BLaER1 (cell line): ENCODE data around the gene LTB.
A peak's percentile ranks its signal among the peaks of the same experiment; 100 is the strongest.

Experiments used
- H3K27ac ChIP-seq: shearing (Covaris generic); formaldehyde crosslinking; 2 replicates; pipeline ENCODE4 v1.8.1; 2022
- H3K27me3 ChIP-seq: shearing (Covaris generic); formaldehyde crosslinking; 2 replicates; pipeline ENCODE4 v1.8.1; 2022
- H3K36me3 ChIP-seq: shearing (Covaris generic); formaldehyde crosslinking; 2 replicates; pipeline ENCODE4 v1.8.1; 2022
- H3K4me1 ChIP-seq: shearing (Covaris generic); formaldehyde crosslinking; 2 replicates; pipeline ENCODE4 v1.8.1; 2022
- H3K4me2 ChIP-seq: shearing (Covaris generic); formaldehyde crosslinking; 2 replicates; pipeline ENCODE4 v1.8.1; 2022
- H3K4me3 ChIP-seq: shearing (Covaris generic); formaldehyde crosslinking; 2 replicates; pipeline ENCODE4 v1.8.1; 2022
- H3K9ac ChIP-seq: shearing (Covaris generic); formaldehyde crosslinking; 2 replicates; pipeline ENCODE4 v1.8.1; 2022
- H3K9me3 ChIP-seq: shearing (Covaris generic); formaldehyde crosslinking; 2 replicates; pipeline ENCODE4 v1.8.1; 2022
- H4K20me1 ChIP-seq: shearing (Covaris generic); formaldehyde crosslinking; 2 replicates; pipeline ENCODE4 v1.8.1; 2022
- Cebpa-rat ChIP-seq: shearing (Covaris generic); IDR thresholded peaks from 2 replicates; pipeline ENCODE4 v1.8.1; 2022

LTB gene

DNA sequence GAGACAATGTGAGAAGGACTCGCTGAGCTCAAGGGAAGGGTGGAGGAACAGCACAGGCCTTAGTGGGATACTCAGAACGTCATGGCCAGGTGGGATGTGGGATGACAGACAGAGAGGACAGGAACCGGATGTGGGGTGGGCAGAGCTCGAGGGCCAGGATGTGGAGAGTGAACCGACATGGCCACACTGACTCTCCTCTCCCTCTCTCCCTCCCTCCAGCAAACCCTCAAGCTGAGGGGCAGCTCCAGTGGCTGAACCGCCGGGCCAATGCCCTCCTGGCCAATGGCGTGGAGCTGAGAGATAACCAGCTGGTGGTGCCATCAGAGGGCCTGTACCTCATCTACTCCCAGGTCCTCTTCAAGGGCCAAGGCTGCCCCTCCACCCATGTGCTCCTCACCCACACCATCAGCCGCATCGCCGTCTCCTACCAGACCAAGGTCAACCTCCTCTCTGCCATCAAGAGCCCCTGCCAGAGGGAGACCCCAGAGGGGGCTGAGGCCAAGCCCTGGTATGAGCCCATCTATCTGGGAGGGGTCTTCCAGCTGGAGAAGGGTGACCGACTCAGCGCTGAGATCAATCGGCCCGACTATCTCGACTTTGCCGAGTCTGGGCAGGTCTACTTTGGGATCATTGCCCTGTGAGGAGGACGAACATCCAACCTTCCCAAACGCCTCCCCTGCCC is 5.2 kb downstream of the LTB start:
- Histone ChIP-seq H3K9ac (peak overlapping the region; percentile 87; the same call in 1 of the 2 replicates), H3K27me3 (no peaks in the 10 kb centered on the region), H3K9me3 (no peaks in the 10 kb centered on the region), H3K4me3 (peak overlapping the region; percentile 74), H3K27ac (peak overlapping the region; percentile 62), H3K4me2 (peak overlapping the region; percentile 98), H3K36me3 (peaks cover 25% of the 10 kb centered on the region), H4K20me1 (0 out of 2 replicates have a peak, but pooled peaks cover 7% of the 10 kb centered on the region), H3K4me1 (peaks cover 94% of the 10 kb centered on the region)
- no peak for TF ChIP-seq Cebpa-rat

GRCh38 chr6:31575952-31576685 is 6.1 kb downstream of the LTB start:
- Histone ChIP-seq H3K9ac (peak overlapping the region; percentile 87), H3K27me3 (no peaks in the 10 kb centered on the region), H3K27ac (peak overlapping the region; percentile 94), H4K20me1 (0 out of 2 replicates have a peak, but pooled peaks cover 7% of the 10 kb centered on the region), H3K9me3 (no peaks in the 10 kb centered on the region), H3K4me2 (peak overlapping the region; percentile 98), H3K4me1 (peaks cover 96% of the 10 kb centered on the region), H3K36me3 (peaks cover 25% of the 10 kb centered on the region), H3K4me3 (peak overlapping the region; percentile 74)
- no peak for TF ChIP-seq Cebpa-rat

GRCh38 chr6:31575335-31575901 is 6.8 kb downstream of the LTB start, which contains the start of gene TNF:
TSS of gene TNF (plus strand) at chr6:31575565. CDS start at chr6:31575742, 177 bp downstream.
- Histone ChIP-seq H3K9ac (peak within 1 kb of the TSS; percentile 87), H3K36me3 (peaks cover 25% of the 10 kb centered on the region), H3K4me1 (peaks cover 99% of the 10 kb centered on the region), H3K4me2 (peak within 1 kb of the TSS; percentile 98), H3K9me3 (no peaks in the 10 kb centered on the region), H3K27me3 (no peaks in the 10 kb centered on the region), H3K27ac (peak within 1 kb of the TSS; percentile 94), H4K20me1 (0 out of 2 replicates have a peak, but pooled peaks cover 7% of the 10 kb centered on the region), H3K4me3 (peak within 1 kb of the TSS; percentile 74)
- TF ChIP-seq Cebpa-rat = no peak

DNA sequence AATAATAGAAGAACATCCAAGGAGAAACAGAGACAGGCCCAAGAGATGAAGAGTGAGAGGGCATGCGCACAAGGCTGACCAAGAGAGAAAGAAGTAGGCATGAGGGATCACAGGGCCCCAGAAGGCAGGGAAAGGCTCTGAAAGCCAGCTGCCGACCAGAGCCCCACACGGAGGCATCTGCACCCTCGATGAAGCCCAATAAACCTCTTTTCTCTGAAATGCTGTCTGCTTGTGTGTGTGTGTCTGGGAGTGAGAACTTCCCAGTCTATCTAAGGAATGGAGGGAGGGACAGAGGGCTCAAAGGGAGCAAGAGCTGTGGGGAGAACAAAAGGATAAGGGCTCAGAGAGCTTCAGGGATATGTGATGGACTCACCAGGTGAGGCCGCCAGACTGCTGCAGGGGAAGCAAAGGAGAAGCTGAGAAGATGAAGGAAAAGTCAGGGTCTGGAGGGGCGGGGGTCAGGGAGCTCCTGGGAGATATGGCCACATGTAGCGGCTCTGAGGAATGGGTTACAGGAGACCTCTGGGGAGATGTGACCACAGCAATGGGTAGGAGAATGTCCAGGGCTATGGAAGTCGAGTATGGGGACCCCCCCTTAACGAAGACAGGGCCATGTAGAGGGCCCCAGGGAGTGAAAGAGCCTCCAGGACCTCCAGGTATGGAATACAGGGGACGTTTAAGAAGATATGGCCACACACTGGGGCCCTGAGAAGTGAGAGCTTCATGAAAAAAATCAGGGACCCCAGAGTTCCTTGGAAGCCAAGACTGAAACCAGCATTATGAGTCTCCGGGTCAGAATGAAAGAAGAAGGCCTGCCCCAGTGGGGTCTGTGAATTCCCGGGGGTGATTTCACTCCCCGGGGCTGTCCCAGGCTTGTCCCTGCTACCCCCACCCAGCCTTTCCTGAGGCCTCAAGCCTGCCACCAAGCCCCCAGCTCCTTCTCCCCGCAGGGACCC is 7.8 kb downstream of the LTB start:
- peaks cover 25% of the 10 kb centered on the region for H3K36me3 ChIP-seq
- H3K27me3 ChIP-seq = no peaks in the 10 kb centered on the region
- H3K4me2 ChIP-seq = peak overlapping the region; percentile 98
- H4K20me1 ChIP-seq = 0 out of 2 replicates have a peak, but pooled peaks cover 7% of the 10 kb centered on the region
- no peaks in the 10 kb centered on the region for H3K9me3 ChIP-seq
- TF ChIP-seq Cebpa-rat = no peak
- H3K27ac ChIP-seq = peak overlapping the region; percentile 94
- H3K4me1 ChIP-seq = peaks cover 99% of the 10 kb centered on the region
- H3K9ac ChIP-seq = peak overlapping the region; percentile 87
- peak overlapping the region; percentile 74 for H3K4me3 ChIP-seq

GRCh38 chr6:31573239-31574105 is 8.8 kb downstream of the LTB start:
- Histone ChIP-seq H4K20me1 (0 out of 2 replicates have a peak, but pooled peaks cover 7% of the 10 kb centered on the region), H3K36me3 (peaks cover 19% of the 10 kb centered on the region), H3K4me2 (peak overlapping the region; percentile 98), H3K4me1 (peaks cover 99% of the 10 kb centered on the region), H3K9ac (0 out of 2 replicates have a peak overlapping the region, but pooled peaks have one; percentile 87), H3K4me3 (no peak overlapping the region), H3K27ac (peak overlapping the region; percentile 94), H3K27me3 (no peaks in the 10 kb centered on the region), H3K9me3 (no peaks in the 10 kb centered on the region)
- TF ChIP-seq Cebpa-rat = no peak

DNA sequence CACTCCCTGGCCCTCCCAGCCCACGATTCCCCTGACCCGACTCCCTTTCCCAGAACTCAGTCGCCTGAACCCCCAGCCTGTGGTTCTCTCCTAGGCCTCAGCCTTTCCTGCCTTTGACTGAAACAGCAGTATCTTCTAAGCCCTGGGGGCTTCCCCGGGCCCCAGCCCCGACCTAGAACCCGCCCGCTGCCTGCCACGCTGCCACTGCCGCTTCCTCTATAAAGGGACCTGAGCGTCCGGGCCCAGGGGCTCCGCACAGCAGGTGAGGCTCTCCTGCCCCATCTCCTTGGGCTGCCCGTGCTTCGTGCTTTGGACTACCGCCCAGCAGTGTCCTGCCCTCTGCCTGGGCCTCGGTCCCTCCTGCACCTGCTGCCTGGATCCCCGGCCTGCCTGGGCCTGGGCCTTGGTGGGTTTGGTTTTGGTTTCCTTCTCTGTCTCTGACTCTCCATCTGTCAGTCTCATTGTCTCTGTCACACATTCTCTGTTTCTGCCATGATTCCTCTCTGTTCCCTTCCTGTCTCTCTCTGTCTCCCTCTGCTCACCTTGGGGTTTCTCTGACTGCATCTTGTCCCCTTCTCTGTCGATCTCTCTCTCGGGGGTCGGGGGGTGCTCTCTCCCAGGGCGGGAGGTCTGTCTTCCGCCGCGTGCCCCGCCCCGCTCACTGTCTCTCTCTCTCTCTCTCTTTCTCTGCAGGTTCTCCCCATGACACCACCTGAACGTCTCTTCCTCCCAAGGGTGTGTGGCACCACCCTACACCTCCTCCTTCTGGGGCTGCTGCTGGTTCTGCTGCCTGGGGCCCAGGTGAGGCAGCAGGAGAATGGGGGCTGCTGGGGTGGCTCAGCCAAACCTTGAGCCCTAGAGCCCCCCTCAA is 9.9 kb downstream of the LTB start, which contains the start of gene LTA:
LTA (plus strand) TSS at position 249 of the 871 bp plus-strand sequence; CDS start at position 703, 454 bp downstream.
- peak within 1 kb of the TSS; percentile 61 for H3K4me3 ChIP-seq
- H3K4me1 ChIP-seq = peaks cover 99% of the 10 kb centered on the region
- H3K9ac ChIP-seq = peak within 1 kb of the TSS; percentile 84

GRCh38 chr6:31569861-31570536 is 12.2 kb downstream of the LTB start:
- Histone ChIP-seq H3K4me1 (peaks cover 99% of the 10 kb centered on the region), H3K4me3 (no peak overlapping the region), H3K36me3 (no peaks in the 10 kb centered on the region), H3K9me3 (no peaks in the 10 kb centered on the region), H3K4me2 (peak overlapping the region; percentile 98), H4K20me1 (no peaks in the 10 kb centered on the region), H3K9ac (0 out of 2 replicates have a peak overlapping the region, but pooled peaks have one; percentile 32), H3K27ac (peak overlapping the region; percentile 94), H3K27me3 (no peaks in the 10 kb centered on the region)
- no peak for TF ChIP-seq Cebpa-rat

More for the DNA sequence above, 9.9 kb downstream of the LTB start, which contains the start of gene LTA:
- peak within 1 kb of the TSS; percentile 94 for H3K27ac ChIP-seq
- H3K9me3 ChIP-seq = no peaks in the 10 kb centered on the region
- H3K4me2 ChIP-seq = peak within 1 kb of the TSS; percentile 98
- no peaks in the 10 kb centered on the region for H3K27me3 ChIP-seq
- TF ChIP-seq Cebpa-rat = no peak
- 0 out of 2 replicates have a peak, but pooled peaks cover 7% of the 10 kb centered on the region for H4K20me1 ChIP-seq
- peaks cover 7% of the 10 kb centered on the region for H3K36me3 ChIP-seq
